GM23248 (cell line): ENCODE measurements around the gene FHAD1. TPM values are rescaled to one million over a fixed set of nuclear protein-coding genes. Genes with fewer than 3 reads are reported as not detected.
A peak's percentile ranks its signal among the peaks of the same experiment; 100 is the strongest.
"Not testable (repeated sequence)": the region's sequence is repeated elsewhere in the genome, so short reads cannot be mapped to it uniquely, and the experiment has no call there.

Source experiments
- DNase-seq: peaks from one replicate; pipeline ENCODE4 v3.0.0-alpha.2; 2015
- H2AFZ ChIP-seq: fragments of 200-600 bp; sonication (generic); 2 replicates; pipeline ENCODE4 v1.6.1; 2016; ENCODE audit warnings: antibody characterized with exemption
- H3F3A ChIP-seq: fragments of 200-600 bp; sonication (generic); 2 replicates; pipeline ENCODE4 v1.6.1; 2016; ENCODE audit warnings: mild to moderate bottlenecking, antibody characterized with exemption, mixed run types; ENCODE audit not compliant: insufficient read depth
- H3K27ac ChIP-seq: fragments of 200-600 bp; sonication (generic); 2 replicates; pipeline ENCODE4 v1.5.1; 2016; ENCODE audit warnings: mild to moderate bottlenecking
- H3K27me3 ChIP-seq: fragments of 200-600 bp; sonication (generic); replicated peaks from 2 replicates; pipeline ENCODE4 v1.6.1; 2016; ENCODE audit warnings: mild to moderate bottlenecking; ENCODE audit not compliant: insufficient read depth
- H3K36me3 ChIP-seq: fragments of 200-600 bp; sonication (generic); 2 replicates; pipeline ENCODE4 v1.6.1; 2016; ENCODE audit warnings: low read depth, mild to moderate bottlenecking
- H3K4me1 ChIP-seq: fragments of 200-600 bp; sonication (generic); 2 replicates; pipeline ENCODE4 v1.6.1; 2016; ENCODE audit warnings: mild to moderate bottlenecking; ENCODE audit not compliant: insufficient read depth
- H3K4me2 ChIP-seq: fragments of 200-600 bp; sonication (generic); one replicate; pipeline ENCODE4 v1.6.1; 2016; ENCODE audit warnings: mild to moderate bottlenecking; ENCODE audit not compliant: unreplicated experiment
- H3K4me3 ChIP-seq: fragments of 200-600 bp; sonication (generic); 2 replicates; pipeline ENCODE4 v1.5.1; 2016; ENCODE audit warnings: mild to moderate bottlenecking
- H3K79me2 ChIP-seq: fragments of 200-600 bp; sonication (generic); 2 replicates; pipeline ENCODE4 v1.6.1; 2016; ENCODE audit warnings: mild to moderate bottlenecking; ENCODE audit not compliant: insufficient read depth
- H3K9ac ChIP-seq: fragments of 200-600 bp; sonication (generic); 2 replicates; pipeline ENCODE4 v1.6.1; 2016; ENCODE audit warnings: mild to moderate bottlenecking
- H3K9me2 ChIP-seq: fragments of 200-600 bp; sonication (generic); 2 replicates; pipeline ENCODE4 v1.6.1; 2016; ENCODE audit warnings: mixed run types, mild to moderate bottlenecking, moderate library complexity; ENCODE audit not compliant: insufficient read depth
- H3K9me3 ChIP-seq: fragments of 200-600 bp; sonication (generic); one replicate; pipeline ENCODE4 v1.6.1; 2017; ENCODE audit warnings: low read depth
- H4K20me1 ChIP-seq: fragments of 200-600 bp; sonication (generic); 2 replicates; pipeline ENCODE4 v1.6.0; 2016; ENCODE audit not compliant: insufficient read depth
- EZH2 ChIP-seq: fragments of 200-600 bp; sonication (generic); IDR thresholded peaks from 2 replicates; pipeline ENCODE4 v1.6.1; 2018; ENCODE audit warnings: antibody characterized with exemption, mild to moderate bottlenecking; ENCODE audit not compliant: insufficient read depth, poor library complexity, severe bottlenecking
- EZH2phosphoT487 ChIP-seq: fragments of 200-600 bp; sonication (generic); IDR thresholded peaks from 2 replicates; pipeline ENCODE4 v1.6.1; 2018; ENCODE audit warnings: antibody characterized with exemption, moderate library complexity, mild to moderate bottlenecking, low read depth; ENCODE audit not compliant: insufficient read depth
- WGBS, 2 experiments: methylation state at CpG; one replicate each; pipeline ENCODE4 v1.1.6; 2015 to 2017; ENCODE audit warnings: low lambda C conversion rate in 2 of 2, low coverage in 1 of 2; ENCODE audit errors: missing lambda C conversion rate in 2 of 2; 5-methylcytosine and 5-hydroxymethylcytosine counted together
- in situ Hi-C: fragments of 300-500 bp; cut with MboI; formaldehyde crosslinking; loops from 2 replicates; pipeline ENCODE4 v1.15.0; 2020
- polyA plus RNA-seq: library from polyadenylated mRNA; unstranded; fragments of >200 nt; fragmentation: Nextera tagmentation; extraction: Ambion mirVana; gene quantifications from 2 replicates; pipeline ENCODE4 v1.2.1, GENCODE V29; 2016
- total RNA-seq: library from RNA; depleted of rRNA; stranded (reverse); fragments of >200 nt; shearing (Covaris generic); gene quantifications from 2 replicates; pipeline ENCODE4 v1.2.3, GENCODE V29; 2014

FHAD1 gene
- total and polyA plus RNA-seq, 2 experiments from 2014 or later, result 0.24 TPM; not detected in 1

DNA sequence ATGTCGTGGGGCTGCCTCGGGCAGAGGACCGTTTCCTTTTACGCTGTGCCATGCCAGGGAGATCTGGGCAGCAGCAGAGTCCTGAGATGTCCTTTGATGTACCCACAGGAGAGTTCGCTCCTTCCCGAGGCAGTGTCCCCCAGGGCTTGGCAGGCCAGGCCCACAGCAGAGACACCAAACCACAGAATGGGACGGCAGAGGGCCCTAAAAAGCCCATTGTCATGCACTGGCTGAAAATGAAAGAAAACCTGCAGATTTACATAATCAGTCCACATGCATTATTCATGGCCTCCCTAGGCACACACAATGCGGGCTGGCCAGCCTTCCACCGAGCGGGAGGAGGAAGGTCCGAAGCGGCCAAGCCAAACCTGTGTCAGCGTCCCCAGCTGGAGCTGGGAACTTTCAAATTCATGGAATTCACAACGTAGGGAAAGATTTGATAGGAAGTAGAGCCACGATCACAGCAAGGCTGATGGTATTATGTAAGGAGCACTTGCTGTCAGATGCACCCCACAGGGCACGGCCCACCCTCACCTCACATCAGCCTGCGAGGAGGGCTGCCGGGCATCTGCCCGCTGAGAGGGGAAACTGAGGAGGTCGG lies 137.4 kb downstream of the FHAD1 start:
- 84 to 87% methylated on average over 19 to 20 of the region's 20 CpGs for WGBS, 2 experiments
- Histone ChIP-seq H3K27ac (no peak overlapping the region), H3K4me1 (peaks cover 9% of the 10 kb centered on the region; the same call in 1 of the 2 replicates), H3K79me2 (no peaks in the 10 kb centered on the region), H3K4me2 (no peak overlapping the region), H4K20me1 (no peaks in the 10 kb centered on the region), H3K9me3 (no peaks in the 10 kb centered on the region), H3K9me2 (no peaks in the 10 kb centered on the region), H3K4me3 (no peak overlapping the region), H3K27me3 (no peaks in the 10 kb centered on the region), H3K36me3 (no peaks in the 10 kb centered on the region), H2AFZ (no peak overlapping the region), H3K9ac (no peak overlapping the region), H3F3A (no peaks in the 10 kb centered on the region)
- no peak for DNase-seq
- TF ChIP-seq EZH2phosphoT487, result no peak
- no peak for TF ChIP-seq EZH2
- in situ Hi-C loops, result no loop called here

GRCh38 chr1:15385420-15385819 lies 138.4 kb downstream of the FHAD1 start:
- H3K27me3 ChIP-seq, result no peaks in the 10 kb centered on the region
- no peak overlapping the region for H2AFZ ChIP-seq
- H3K9ac ChIP-seq, result no peak overlapping the region
- no peaks in the 10 kb centered on the region for H3K79me2 ChIP-seq
- TF ChIP-seq EZH2phosphoT487 (no peak), EZH2 (no peak)
- H3K4me1 ChIP-seq, result peaks cover 9% of the 10 kb centered on the region; the same call in 1 of the 2 replicates
- no peaks in the 10 kb centered on the region for H3K9me2 ChIP-seq
- H4K20me1 ChIP-seq, result no peaks in the 10 kb centered on the region
- no peak overlapping the region for H3K4me2 ChIP-seq
- no peaks in the 10 kb centered on the region for H3F3A ChIP-seq
- no peak overlapping the region for H3K27ac ChIP-seq
- DNase-seq, result no peak
- 95 to 100% methylated on average over 3 of the region's 3 CpGs for WGBS, 2 experiments
- H3K4me3 ChIP-seq, result no peak overlapping the region
- in situ Hi-C loops, result no loop called here
- no peaks in the 10 kb centered on the region for H3K36me3 ChIP-seq
- H3K9me3 ChIP-seq, result no peaks in the 10 kb centered on the region

DNA sequence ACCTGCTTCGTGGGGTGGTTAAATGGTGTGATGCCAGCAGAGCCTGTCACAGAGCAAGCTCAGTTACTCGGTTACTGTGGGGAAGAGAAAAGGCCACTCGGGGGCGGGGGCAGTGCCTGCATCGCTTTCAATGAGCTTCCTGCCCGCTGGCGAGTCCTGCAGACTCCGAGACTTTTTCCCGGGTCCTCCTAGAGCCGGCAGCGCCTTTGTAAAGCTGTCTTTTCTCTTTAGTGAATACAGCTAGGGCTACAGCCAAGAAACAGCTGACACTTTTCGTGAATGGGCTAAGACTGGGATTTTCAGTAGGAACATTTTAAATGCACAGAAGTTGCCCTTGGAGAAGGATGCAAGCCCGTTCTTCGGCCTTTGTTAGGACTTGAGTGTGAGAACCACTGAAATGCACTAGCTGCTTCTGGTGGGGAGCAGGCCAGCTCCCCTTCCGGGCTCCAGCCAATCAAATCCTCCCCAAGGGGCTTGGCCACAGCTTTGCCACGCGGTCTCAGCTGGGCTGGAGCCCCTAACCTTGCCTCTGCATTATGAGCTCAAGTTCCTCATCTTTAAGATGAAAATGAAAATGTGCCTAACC lies 139.2 kb downstream of the FHAD1 start:
- no peak overlapping the region for H3K27ac ChIP-seq
- H3K9me2 ChIP-seq, result no peaks in the 10 kb centered on the region
- no peaks in the 10 kb centered on the region for H3K36me3 ChIP-seq
- H4K20me1 ChIP-seq, result no peaks in the 10 kb centered on the region
- no peaks in the 10 kb centered on the region for H3F3A ChIP-seq
- peak overlapping the region; percentile 62 for H3K4me3 ChIP-seq
- peak; percentile 60 for DNase-seq
- in situ Hi-C loops, result no loop called here
- no peaks in the 10 kb centered on the region for H3K79me2 ChIP-seq
- peak overlapping the region; percentile 49 for H3K9ac ChIP-seq
- H3K4me2 ChIP-seq, result peak overlapping the region; percentile 83
- H2AFZ ChIP-seq, result peak overlapping the region; percentile 92
- TF ChIP-seq EZH2 (no peak), EZH2phosphoT487 (no peak)
- no peaks in the 10 kb centered on the region for H3K9me3 ChIP-seq
- WGBS, 2 experiments, result 4 to 8% methylated on average over 17 of the region's 17 CpGs
- no peaks in the 10 kb centered on the region for H3K27me3 ChIP-seq
- H3K4me1 ChIP-seq, result peaks cover 9% of the 10 kb centered on the region; the same call in 1 of the 2 replicates

- H3K27me3 ChIP-seq, result no peaks in the 10 kb centered on the region
- H4K20me1 ChIP-seq, result no peaks in the 10 kb centered on the region
- H2AFZ ChIP-seq, result no peak overlapping the region
- no peak overlapping the region for H3K27ac ChIP-seq
- H3K79me2 ChIP-seq, result no peaks in the 10 kb centered on the region
- in situ Hi-C loops, result no loop called here
- H3K4me1 ChIP-seq, result peaks cover 9% of the 10 kb centered on the region; the same call in 1 of the 2 replicates
- no peaks in the 10 kb centered on the region for H3K9me2 ChIP-seq
- H3K9ac ChIP-seq, result no peak overlapping the region
- H3K4me2 ChIP-seq, result no peak overlapping the region
- H3K36me3 ChIP-seq, result no peaks in the 10 kb centered on the region
- no peak for DNase-seq
- H3K9me3 ChIP-seq, result no peaks in the 10 kb centered on the region
- TF ChIP-seq EZH2 (no peak), EZH2phosphoT487 (no peak)
- WGBS, 2 experiments, result 80% methylated on average over 12 to 15 of the region's 15 CpGs
- H3F3A ChIP-seq, result no peaks in the 10 kb centered on the region
- H3K4me3 ChIP-seq, result no peak overlapping the region
Observed at GRCh38 chr1:15388201-15388880, 141.3 kb downstream of the FHAD1 start.

DNA sequence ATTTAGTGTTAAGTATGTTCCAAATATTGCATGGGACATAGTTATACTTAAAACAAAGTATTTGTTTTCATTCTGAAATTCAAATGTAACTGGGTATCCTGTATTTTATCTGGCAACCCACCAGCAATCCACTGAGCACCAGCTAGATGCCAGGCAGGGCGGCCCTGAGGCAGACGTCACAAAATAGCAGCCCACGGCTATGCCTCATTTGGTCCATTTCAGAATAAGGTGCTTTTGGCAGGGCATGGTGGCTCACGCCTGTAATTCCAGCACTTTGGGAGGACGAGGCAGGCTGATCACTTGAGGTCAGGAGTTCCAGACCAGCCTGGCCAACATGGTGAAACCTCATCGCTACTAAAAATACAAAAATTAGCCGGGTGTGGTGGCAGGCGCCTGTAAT lies 142.8 kb downstream of the FHAD1 start:
- H3F3A ChIP-seq, H3K9me2 ChIP-seq, H3K79me2 ChIP-seq, H3K4me2 ChIP-seq, H3K9me3 ChIP-seq, H3K27me3 ChIP-seq, H3K27ac ChIP-seq, H3K4me1 ChIP-seq, H3K9ac ChIP-seq, H3K4me3 ChIP-seq, in situ Hi-C loops, H3K36me3 ChIP-seq, H4K20me1 ChIP-seq, H2AFZ ChIP-seq, DNase-seq: not testable (repeated sequence)
- 92 to 95% methylated on average over 8 of the region's 8 CpGs for WGBS, 2 experiments
